SK-N-SH (cell line): ENCODE data around the gene PSMB10. TPM values are rescaled to one million over a fixed set of nuclear protein-coding genes. Genes with fewer than 3 reads are reported as not detected.

Source experiments
- CTCF ChIA-PET: fragments of 300-600, 350-600 bp; formaldehyde crosslinking; extraction: SDS; loops from one replicate; lab custom pipeline; 2021; lab: Yijun Ruan, JAX
- POLR2A ChIA-PET: fragments of 350-600 bp; sonication (Branson Sonifier 250); formaldehyde crosslinking; extraction: SDS; loops from one replicate; lab custom pipeline; 2020; ENCODE audit warnings: antibody characterized with exemption, inconsistent platforms; lab: Yijun Ruan, JAX
- DNase-seq: peaks from one replicate; pipeline ENCODE4 v3.0.0; 2012
- H2AFZ ChIP-seq: fragments of 200-600 bp; sonication (generic); 2 replicates; pipeline ENCODE4 v1.8.1; 2016; ENCODE audit warnings: antibody characterized with exemption, mild to moderate bottlenecking, low read depth
- H3F3A ChIP-seq: fragments of 200-600 bp; sonication (generic); replicated peaks from 2 replicates; pipeline ENCODE3; 2016; ENCODE audit warnings: antibody characterized with exemption, mild to moderate bottlenecking; ENCODE audit not compliant: insufficient read depth
- H3K27ac ChIP-seq, 2 experiments: fragments of 200-500 bp in 1 of 2; fragments of 200-600 bp in 1 of 2; sonication (Bioruptor generic) in 1 of 2; sonication (generic), shearing (Covaris generic) in 1 of 2; 2 replicates each; pipeline versions ENCODE4 v1.5.1 to v1.6.1; 2014 to 2016; ENCODE audit warnings: low read depth in 2 of 2, inconsistent platforms in 1 of 2, low read length in 1 of 2, mild to moderate bottlenecking in 1 of 2, mixed read lengths in 1 of 2
- H3K27me3 ChIP-seq: fragments of 200-600 bp; sonication (generic), shearing (Covaris generic); 2 replicates; pipeline ENCODE4 v1.6.1; 2016; ENCODE audit warnings: mixed run types; ENCODE audit not compliant: insufficient read depth
- H3K36me3 ChIP-seq, 2 experiments: fragments of 200-500 bp in 1 of 2; fragments of 200-600 bp in 1 of 2; sonication (Bioruptor generic) in 1 of 2; sonication (generic) in 1 of 2; replicated peaks in 1 of 2; 2 replicates each; pipeline versions ENCODE3 to v1.5.1; 2014 to 2016; ENCODE audit warnings: low read length in 1 of 2, mild to moderate bottlenecking in 1 of 2; ENCODE audit not compliant: insufficient read depth in 2 of 2, control insufficient read depth in 1 of 2
- H3K4me1 ChIP-seq, 2 experiments: fragments of 200-500 bp in 1 of 2; fragments of 200-600 bp in 1 of 2; sonication (Bioruptor generic) in 1 of 2; sonication (generic), shearing (Covaris generic) in 1 of 2; 2 replicates each; pipeline versions ENCODE4 v1.5.1 to v1.6.1; 2014 to 2016; ENCODE audit warnings: low read depth in 1 of 2, low read length in 1 of 2, mixed run types in 1 of 2; ENCODE audit not compliant: insufficient read depth in 2 of 2, control insufficient read depth in 1 of 2
- H3K4me2 ChIP-seq: fragments of 200-600 bp; sonication (generic), shearing (Covaris generic); 2 replicates; pipeline ENCODE4 v1.6.1; 2017; ENCODE audit warnings: mixed run types
- H3K4me3 ChIP-seq, 2 experiments: fragments of 200-500 bp in 1 of 2; fragments of 200-600 bp in 1 of 2; sonication (Bioruptor generic) in 1 of 2; sonication (generic), shearing (Covaris generic) in 1 of 2; 2 replicates each; pipeline versions ENCODE4 v1.5.1 to v1.8.1; 2014 to 2016; ENCODE audit warnings: low read depth in 2 of 2, inconsistent platforms in 1 of 2, low read length in 1 of 2, mild to moderate bottlenecking in 1 of 2, mixed read lengths in 1 of 2, moderate library complexity in 1 of 2
- H3K79me2 ChIP-seq: fragments of 200-600 bp; sonication (generic); 2 replicates; pipeline ENCODE4 v1.8.1; 2017; ENCODE audit warnings: mild to moderate bottlenecking; ENCODE audit not compliant: insufficient read depth
- H3K9ac ChIP-seq: fragments of 200-600 bp; sonication (generic); 2 replicates; pipeline ENCODE4 v1.6.1; 2017; ENCODE audit warnings: mixed run types
- H3K9me2 ChIP-seq: fragments of 200-600 bp; sonication (generic); 2 replicates; pipeline ENCODE4 v1.6.1; 2017; ENCODE audit warnings: mixed run types
- H3K9me3 ChIP-seq: fragments of 200-600 bp; sonication (generic); 2 replicates; pipeline ENCODE4 v1.6.1; 2017; ENCODE audit warnings: mixed run types, mild to moderate bottlenecking, moderate library complexity
- H4K20me1 ChIP-seq: fragments of 200-600 bp; sonication (generic); 2 replicates; pipeline ENCODE4 v1.6.1; 2017; ENCODE audit warnings: mild to moderate bottlenecking, mixed run types; ENCODE audit not compliant: insufficient read depth
- ELF1 ChIP-seq: IDR thresholded peaks from 2 replicates; pipeline ENCODE4 v1.4.0; 2012
- JUND ChIP-seq: IDR thresholded peaks from 2 replicates; pipeline ENCODE4 v1.4.0; 2012
- MEF2A ChIP-seq: IDR thresholded peaks from 2 replicates; pipeline ENCODE4 v1.4.0; 2012; ENCODE audit warnings: low read depth, borderline replicate concordance
- RAD21 ChIP-seq: IDR thresholded peaks from 2 replicates; pipeline ENCODE4 v1.6.1; 2012; ENCODE audit warnings: mild to moderate bottlenecking, low read length
- RCOR1 ChIP-seq: fragments of 150-350 bp; IDR thresholded peaks from 2 replicates; pipeline ENCODE4 v1.6.1; 2017; ENCODE audit warnings: antibody characterized with exemption, low read length
- SIN3A ChIP-seq: IDR thresholded peaks from 2 replicates; pipeline ENCODE4 v1.6.1; 2012; ENCODE audit warnings: low read depth, mild to moderate bottlenecking, low read length, moderate library complexity, borderline replicate concordance
- TAF1 ChIP-seq: IDR thresholded peaks from 2 replicates; pipeline ENCODE4 v1.6.1; 2012; ENCODE audit warnings: low read depth, mild to moderate bottlenecking, low read length, moderate library complexity, borderline replicate concordance
- TEAD4 ChIP-seq: IDR thresholded peaks from 2 replicates; pipeline ENCODE4 v1.4.0; 2012; ENCODE audit warnings: mild to moderate bottlenecking, borderline replicate concordance; ENCODE audit not compliant: insufficient read depth
- WGBS: methylation state at CpG from one replicate; pipeline ENCODE4 v1.1.6; 2017; ENCODE audit warnings: low lambda C conversion rate; 5-methylcytosine and 5-hydroxymethylcytosine counted together
- polyA plus RNA-seq, 3 experiments: library from polyadenylated mRNA; depleted of rRNA; stranded (reverse); fragments of >200 nt; gene quantifications; 2 replicates each; pipeline ENCODE4 v1.2.3, GENCODE V29; 2012
- TF ChIP-seq, protein P1 (sequence below): IDR thresholded peaks from 2 replicates; pipeline ENCODE4 v1.4.0; 2012; ENCODE audit warnings: low read depth
- TF ChIP-seq, protein P2 (sequence below): fragments of 150-350 bp; IDR thresholded peaks from 2 replicates; pipeline ENCODE4 v1.6.1; 2016; ENCODE audit warnings: mild to moderate bottlenecking, low read depth, low read length
- TF ChIP-seq, protein P3 (sequence below): IDR thresholded peaks from 2 replicates; pipeline ENCODE4 v1.6.1; 2012; ENCODE audit warnings: mild to moderate bottlenecking, low read depth, low read length, moderate library complexity
- TF ChIP-seq, protein P4 (sequence below): fragments of 200-600 bp; sonication (generic); IDR thresholded peaks from 2 replicates; pipeline ENCODE4 v1.6.1; 2017; ENCODE audit warnings: antibody characterized with exemption, mild to moderate bottlenecking, moderate library complexity
- TF ChIP-seq, protein P5 (sequence below): IDR thresholded peaks from 2 replicates; pipeline ENCODE4 v1.4.0; 2012; ENCODE audit warnings: low read depth, borderline replicate concordance

PSMB10 gene
- polyA plus RNA-seq, 1 of the 3 experiments (the other 2 are of a cell fraction) = 57.8 TPM

DNA sequence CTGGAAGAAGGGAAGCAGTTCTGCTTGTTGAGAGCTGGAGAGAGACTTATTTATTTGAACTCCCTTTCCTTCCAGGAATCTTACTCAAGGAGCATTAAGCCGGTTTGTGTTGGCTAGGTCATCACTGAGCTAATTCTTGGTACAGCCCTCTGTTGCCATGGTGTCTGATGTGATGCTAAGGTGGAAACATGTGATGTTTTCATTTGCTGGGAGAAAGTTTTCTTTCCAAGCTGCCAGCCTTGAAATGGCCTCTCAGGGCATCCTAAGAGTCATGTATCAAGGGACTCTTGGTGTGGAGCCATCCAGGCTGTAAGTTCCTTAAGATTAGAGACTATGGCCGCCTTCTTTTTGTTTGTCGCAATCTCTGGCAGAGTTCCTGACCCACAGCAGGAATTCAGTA lies 39.4 kb downstream of the PSMB10 start:
- Histone ChIP-seq H3K9ac (no peak overlapping the region), H3K4me2 (no peak overlapping the region), H3K79me2 (peaks cover 88% of the 10 kb centered on the region), H3K9me2 (no peaks in the 10 kb centered on the region), H3K36me3 (no peaks in the 10 kb centered on the region), H3K4me1 (peaks cover 10 to 11% of the 10 kb centered on the region in 2 experiments; a peak in 2 of 4 replicates)
- CTCF ChIA-PET = interaction anchor here (1.0 to 2.5 kb wide), 5 partner anchors 11 to 31 kb away, joined by 4 to 10 read pairs (median 6); no protein-coding TSS in a partner anchor
- 94% methylated on average over 3 of the region's 3 CpGs for WGBS
- TF ChIP-seq TAF1 (no peak), RAD21 (no peak), ELF1 (no peak), RCOR1 (no peak), MEF2A (no peak), JUND (no peak)
- TF ChIP-seq, protein P1, sequence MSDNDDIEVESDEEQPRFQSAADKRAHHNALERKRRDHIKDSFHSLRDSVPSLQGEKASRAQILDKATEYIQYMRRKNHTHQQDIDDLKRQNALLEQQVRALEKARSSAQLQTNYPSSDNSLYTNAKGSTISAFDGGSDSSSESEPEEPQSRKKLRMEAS = no peak
- TF ChIP-seq, protein P2, sequence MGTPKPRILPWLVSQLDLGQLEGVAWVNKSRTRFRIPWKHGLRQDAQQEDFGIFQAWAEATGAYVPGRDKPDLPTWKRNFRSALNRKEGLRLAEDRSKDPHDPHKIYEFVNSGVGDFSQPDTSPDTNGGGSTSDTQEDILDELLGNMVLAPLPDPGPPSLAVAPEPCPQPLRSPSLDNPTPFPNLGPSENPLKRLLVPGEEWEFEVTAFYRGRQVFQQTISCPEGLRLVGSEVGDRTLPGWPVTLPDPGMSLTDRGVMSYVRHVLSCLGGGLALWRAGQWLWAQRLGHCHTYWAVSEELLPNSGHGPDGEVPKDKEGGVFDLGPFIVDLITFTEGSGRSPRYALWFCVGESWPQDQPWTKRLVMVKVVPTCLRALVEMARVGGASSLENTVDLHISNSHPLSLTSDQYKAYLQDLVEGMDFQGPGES = no peak
- TF ChIP-seq, protein P3, sequence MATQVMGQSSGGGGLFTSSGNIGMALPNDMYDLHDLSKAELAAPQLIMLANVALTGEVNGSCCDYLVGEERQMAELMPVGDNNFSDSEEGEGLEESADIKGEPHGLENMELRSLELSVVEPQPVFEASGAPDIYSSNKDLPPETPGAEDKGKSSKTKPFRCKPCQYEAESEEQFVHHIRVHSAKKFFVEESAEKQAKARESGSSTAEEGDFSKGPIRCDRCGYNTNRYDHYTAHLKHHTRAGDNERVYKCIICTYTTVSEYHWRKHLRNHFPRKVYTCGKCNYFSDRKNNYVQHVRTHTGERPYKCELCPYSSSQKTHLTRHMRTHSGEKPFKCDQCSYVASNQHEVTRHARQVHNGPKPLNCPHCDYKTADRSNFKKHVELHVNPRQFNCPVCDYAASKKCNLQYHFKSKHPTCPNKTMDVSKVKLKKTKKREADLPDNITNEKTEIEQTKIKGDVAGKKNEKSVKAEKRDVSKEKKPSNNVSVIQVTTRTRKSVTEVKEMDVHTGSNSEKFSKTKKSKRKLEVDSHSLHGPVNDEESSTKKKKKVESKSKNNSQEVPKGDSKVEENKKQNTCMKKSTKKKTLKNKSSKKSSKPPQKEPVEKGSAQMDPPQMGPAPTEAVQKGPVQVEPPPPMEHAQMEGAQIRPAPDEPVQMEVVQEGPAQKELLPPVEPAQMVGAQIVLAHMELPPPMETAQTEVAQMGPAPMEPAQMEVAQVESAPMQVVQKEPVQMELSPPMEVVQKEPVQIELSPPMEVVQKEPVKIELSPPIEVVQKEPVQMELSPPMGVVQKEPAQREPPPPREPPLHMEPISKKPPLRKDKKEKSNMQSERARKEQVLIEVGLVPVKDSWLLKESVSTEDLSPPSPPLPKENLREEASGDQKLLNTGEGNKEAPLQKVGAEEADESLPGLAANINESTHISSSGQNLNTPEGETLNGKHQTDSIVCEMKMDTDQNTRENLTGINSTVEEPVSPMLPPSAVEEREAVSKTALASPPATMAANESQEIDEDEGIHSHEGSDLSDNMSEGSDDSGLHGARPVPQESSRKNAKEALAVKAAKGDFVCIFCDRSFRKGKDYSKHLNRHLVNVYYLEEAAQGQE = no peak
- TF ChIP-seq, all 33 proteins: peak for 0
- POLR2A ChIA-PET = no interaction called here
- no peak for DNase-seq
- no peak overlapping the region for H3K27ac ChIP-seq
- H2AFZ ChIP-seq = no peak overlapping the region
- no peaks in the 10 kb centered on the region for H3K9me3 ChIP-seq
- no peaks in the 10 kb centered on the region for H3F3A ChIP-seq
- no peaks in the 10 kb centered on the region for H3K27me3 ChIP-seq
- H3K4me3 ChIP-seq = no peak overlapping the region
- peaks cover 12% of the 10 kb centered on the region for H4K20me1 ChIP-seq

DNA sequence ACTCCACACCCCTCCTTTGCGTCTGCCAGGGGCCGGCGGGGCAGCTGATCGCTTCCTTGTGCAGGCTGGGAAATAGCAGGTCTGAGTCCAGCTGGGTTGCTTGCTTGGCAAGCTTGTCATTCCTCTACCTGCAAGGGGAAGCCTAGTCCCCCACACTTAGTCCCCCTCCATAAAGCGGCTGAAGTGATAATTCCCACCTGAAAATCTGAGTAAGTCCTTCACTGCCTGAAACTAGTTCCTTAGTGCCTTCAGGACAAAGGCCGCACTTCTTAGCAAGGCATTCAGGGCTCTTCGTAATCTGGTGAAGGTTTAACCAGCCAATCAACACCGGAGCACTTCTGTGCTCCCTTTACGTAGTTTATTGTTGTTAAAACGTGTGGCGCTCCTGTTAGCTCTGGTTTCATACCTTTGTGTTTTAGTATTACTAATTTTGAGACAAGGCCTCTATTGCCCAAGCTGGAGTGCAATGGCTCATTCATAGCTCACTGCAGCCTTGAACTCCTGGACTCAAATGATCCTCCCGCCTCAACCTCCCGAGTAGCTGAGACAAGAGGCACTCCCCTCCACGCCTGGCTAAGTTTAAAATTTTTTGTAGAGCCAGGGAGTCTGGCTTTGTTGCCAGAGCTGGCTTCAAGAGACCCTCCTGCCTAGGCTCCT lies 42.8 kb downstream of the PSMB10 start:
- no peaks in the 10 kb centered on the region for H3K36me3 ChIP-seq
- H3K9me3 ChIP-seq = no peaks in the 10 kb centered on the region
- H3K4me2 ChIP-seq = peak overlapping the region; percentile 93
- no peaks in the 10 kb centered on the region for H3K9me2 ChIP-seq
- H4K20me1 ChIP-seq = peaks cover 6% of the 10 kb centered on the region; the same call in 1 of the 2 replicates
- no peaks in the 10 kb centered on the region for H3F3A ChIP-seq
- peak overlapping the region; percentile 68 to 69 for H3K27ac ChIP-seq
- no peak for DNase-seq
- ChIA-PET CTCF (interaction anchor here (1.0 to 22.4 kb wide), 6 partner anchors 10 to 147 kb away, joined by 3 to 564 read pairs (median 4); partner anchors contain the start of genes CTRL, LCAT, NRN1L and NUTF2), POLR2A (no interaction called here)
- H3K79me2 ChIP-seq = peaks cover 56% of the 10 kb centered on the region
- H3K27me3 ChIP-seq = no peaks in the 10 kb centered on the region
- peak overlapping the region; percentile 99 for H3K9ac ChIP-seq
- peak overlapping the region; percentile 80 to 97 for H3K4me3 ChIP-seq
- WGBS = 30% methylated on average over 12 of the region's 14 CpGs
- peak overlapping the region; percentile 82; the same call in 1 of the 2 replicates for H2AFZ ChIP-seq
- H3K4me1 ChIP-seq = peaks cover 10 to 11% of the 10 kb centered on the region in 2 experiments; a peak in 2 of 4 replicates
- TF ChIP-seq, protein P1 = no peak
- TF ChIP-seq, protein P4, sequence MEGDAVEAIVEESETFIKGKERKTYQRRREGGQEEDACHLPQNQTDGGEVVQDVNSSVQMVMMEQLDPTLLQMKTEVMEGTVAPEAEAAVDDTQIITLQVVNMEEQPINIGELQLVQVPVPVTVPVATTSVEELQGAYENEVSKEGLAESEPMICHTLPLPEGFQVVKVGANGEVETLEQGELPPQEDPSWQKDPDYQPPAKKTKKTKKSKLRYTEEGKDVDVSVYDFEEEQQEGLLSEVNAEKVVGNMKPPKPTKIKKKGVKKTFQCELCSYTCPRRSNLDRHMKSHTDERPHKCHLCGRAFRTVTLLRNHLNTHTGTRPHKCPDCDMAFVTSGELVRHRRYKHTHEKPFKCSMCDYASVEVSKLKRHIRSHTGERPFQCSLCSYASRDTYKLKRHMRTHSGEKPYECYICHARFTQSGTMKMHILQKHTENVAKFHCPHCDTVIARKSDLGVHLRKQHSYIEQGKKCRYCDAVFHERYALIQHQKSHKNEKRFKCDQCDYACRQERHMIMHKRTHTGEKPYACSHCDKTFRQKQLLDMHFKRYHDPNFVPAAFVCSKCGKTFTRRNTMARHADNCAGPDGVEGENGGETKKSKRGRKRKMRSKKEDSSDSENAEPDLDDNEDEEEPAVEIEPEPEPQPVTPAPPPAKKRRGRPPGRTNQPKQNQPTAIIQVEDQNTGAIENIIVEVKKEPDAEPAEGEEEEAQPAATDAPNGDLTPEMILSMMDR = no peak
- TF ChIP-seq, protein P3 = no peak
- TF ChIP-seq SIN3A (no peak), TEAD4 (no peak)
- TF ChIP-seq, protein P5, sequence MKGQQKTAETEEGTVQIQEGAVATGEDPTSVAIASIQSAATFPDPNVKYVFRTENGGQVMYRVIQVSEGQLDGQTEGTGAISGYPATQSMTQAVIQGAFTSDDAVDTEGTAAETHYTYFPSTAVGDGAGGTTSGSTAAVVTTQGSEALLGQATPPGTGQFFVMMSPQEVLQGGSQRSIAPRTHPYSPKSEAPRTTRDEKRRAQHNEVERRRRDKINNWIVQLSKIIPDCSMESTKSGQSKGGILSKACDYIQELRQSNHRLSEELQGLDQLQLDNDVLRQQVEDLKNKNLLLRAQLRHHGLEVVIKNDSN = no peak
